PC-3 (cell line): ENCODE data around the gene C6orf58.

Experiments
- EZH2 ChIP-seq: fragments of 300-600 bp; sonication (generic); IDR thresholded peaks from one replicate; pipeline ENCODE4 v1.6.1; 2017; ENCODE audit warnings: antibody characterized with exemption, mild to moderate bottlenecking, low read length; ENCODE audit not compliant: unreplicated experiment
- EZH2phosphoT487 ChIP-seq: fragments of 300-600 bp; sonication (generic); IDR thresholded peaks from 2 replicates; pipeline ENCODE4 v1.6.1; 2018; ENCODE audit warnings: mild to moderate bottlenecking, antibody characterized with exemption, low read length, borderline replicate concordance
- TF ChIP-seq, protein P1 (sequence below): fragments of 300-600 bp; sonication (generic); conservative IDR thresholded peaks from 2 replicates; pipeline ENCODE4 v1.5.1; 2017; ENCODE audit warnings: antibody characterized with exemption, low read depth, mild to moderate bottlenecking, low read length

DNA sequence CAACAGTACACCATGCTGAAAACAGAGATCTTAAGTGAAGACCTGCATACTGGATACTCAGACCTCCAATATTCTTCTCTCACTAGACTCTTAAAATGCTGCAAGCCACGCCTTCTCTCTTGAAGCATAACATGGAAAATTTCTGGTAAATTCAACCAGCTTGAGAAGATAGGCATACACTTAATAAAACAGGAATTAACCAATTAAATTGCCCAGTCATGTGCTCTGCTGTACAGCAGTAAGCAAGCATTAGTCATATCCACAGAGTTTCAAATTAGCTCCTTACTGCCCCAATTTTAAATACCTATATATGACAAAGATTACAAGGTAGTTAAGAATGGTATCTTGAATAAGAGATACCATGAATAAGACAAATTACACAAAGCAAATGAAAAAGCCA lies 53.8 kb downstream of the C6orf58 start:
- no peak for TF ChIP-seq EZH2
- TF ChIP-seq, protein P1, sequence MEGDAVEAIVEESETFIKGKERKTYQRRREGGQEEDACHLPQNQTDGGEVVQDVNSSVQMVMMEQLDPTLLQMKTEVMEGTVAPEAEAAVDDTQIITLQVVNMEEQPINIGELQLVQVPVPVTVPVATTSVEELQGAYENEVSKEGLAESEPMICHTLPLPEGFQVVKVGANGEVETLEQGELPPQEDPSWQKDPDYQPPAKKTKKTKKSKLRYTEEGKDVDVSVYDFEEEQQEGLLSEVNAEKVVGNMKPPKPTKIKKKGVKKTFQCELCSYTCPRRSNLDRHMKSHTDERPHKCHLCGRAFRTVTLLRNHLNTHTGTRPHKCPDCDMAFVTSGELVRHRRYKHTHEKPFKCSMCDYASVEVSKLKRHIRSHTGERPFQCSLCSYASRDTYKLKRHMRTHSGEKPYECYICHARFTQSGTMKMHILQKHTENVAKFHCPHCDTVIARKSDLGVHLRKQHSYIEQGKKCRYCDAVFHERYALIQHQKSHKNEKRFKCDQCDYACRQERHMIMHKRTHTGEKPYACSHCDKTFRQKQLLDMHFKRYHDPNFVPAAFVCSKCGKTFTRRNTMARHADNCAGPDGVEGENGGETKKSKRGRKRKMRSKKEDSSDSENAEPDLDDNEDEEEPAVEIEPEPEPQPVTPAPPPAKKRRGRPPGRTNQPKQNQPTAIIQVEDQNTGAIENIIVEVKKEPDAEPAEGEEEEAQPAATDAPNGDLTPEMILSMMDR: no peak
- no peak for TF ChIP-seq EZH2phosphoT487
